Smooth muscle cell (in vitro differentiated cells): ENCODE results near the gene EIF1AD. TPM values are rescaled to one million over a fixed set of nuclear protein-coding genes. Genes with fewer than 3 reads are reported as not detected.
"Not testable (repeated sequence)": the region's sequence is repeated elsewhere in the genome, so short reads cannot be mapped to it uniquely, and the experiment has no call there.

ENCODE experiments used
- DNase-seq: peaks from one replicate; lab custom pipeline; 2025; ENCODE audit not compliant: unreplicated experiment; lab: John Stamatoyannopoulos, UW
- H2AFZ ChIP-seq: fragments of 200-600 bp; sonication (generic); 2 replicates; pipeline ENCODE4 v1.6.0; 2016; ENCODE audit warnings: antibody characterized with exemption, low read depth, mild to moderate bottlenecking
- H3F3A ChIP-seq: fragments of 200-600 bp; sonication (generic); 2 replicates; pipeline ENCODE4 v1.6.0; 2017; ENCODE audit warnings: antibody characterized with exemption, low read depth
- H3K27ac ChIP-seq: fragments of 200-600 bp; sonication (generic); 2 replicates; pipeline ENCODE4 v1.5.1; 2016; ENCODE audit warnings: low read depth, mild to moderate bottlenecking
- H3K27me3 ChIP-seq: fragments of 200-600 bp; sonication (generic); 2 replicates; pipeline ENCODE4 v1.6.1; 2016; ENCODE audit warnings: low read depth, mild to moderate bottlenecking
- H3K36me3 ChIP-seq: fragments of 200-600 bp; sonication (generic); 2 replicates; pipeline ENCODE4 v1.5.1; 2016; ENCODE audit warnings: low read depth
- H3K4me1 ChIP-seq: fragments of 200-600 bp; sonication (generic); 2 replicates; pipeline ENCODE4 v1.5.1; 2016; ENCODE audit warnings: low read depth
- H3K4me2 ChIP-seq: fragments of 200-600 bp; sonication (generic); 2 replicates; pipeline ENCODE4 v1.6.0; 2016; ENCODE audit warnings: mild to moderate bottlenecking
- H3K4me3 ChIP-seq: fragments of 200-600 bp; sonication (generic); 2 replicates; pipeline ENCODE4 v1.5.1; 2016; ENCODE audit warnings: mild to moderate bottlenecking
- H3K79me2 ChIP-seq: fragments of 200-600 bp; sonication (generic); 2 replicates; pipeline ENCODE4 v1.6.0; 2016; ENCODE audit warnings: low read depth, mild to moderate bottlenecking
- H3K9ac ChIP-seq: fragments of 200-600 bp; sonication (generic); 2 replicates; pipeline ENCODE4 v1.6.0; 2016; ENCODE audit warnings: low read depth
- H3K9me3 ChIP-seq: fragments of 200-600 bp; sonication (generic); replicated peaks from 2 replicates; pipeline ENCODE4 v1.5.1; 2016; ENCODE audit warnings: low read depth
- H4K20me1 ChIP-seq: fragments of 200-600 bp; sonication (generic); 2 replicates; pipeline ENCODE4 v1.6.0; 2016; ENCODE audit warnings: low read depth
- WGBS: methylation state at CpG from one replicate; pipeline ENCODE4 v1.1.7; 2016; ENCODE audit warnings: low lambda C conversion rate; 5-methylcytosine and 5-hydroxymethylcytosine counted together
- polyA plus RNA-seq: library from polyadenylated mRNA; unstranded; fragments of >200 nt; fragmentation: Nextera tagmentation; extraction: Ambion mirVana; gene quantifications from 2 replicates; pipeline ENCODE4 v1.2.1, GENCODE V29; 2016
- total RNA-seq: library from RNA; depleted of rRNA; stranded (reverse); fragments of >200 nt; gene quantifications from 2 replicates; pipeline ENCODE4 v1.2.3, GENCODE V29; 2014
- TF ChIP-seq, protein P1 (sequence below): fragments of 200-600 bp; sonication (generic); IDR thresholded peaks from 2 replicates; pipeline ENCODE4 v1.5.1; 2017; ENCODE audit warnings: borderline replicate concordance, mild to moderate bottlenecking, antibody characterized with exemption; ENCODE audit not compliant: insufficient read depth, poor library complexity, severe bottlenecking

The EIF1AD gene
- total and polyA plus RNA-seq, 2 experiments from 2014 or later: 29.3 TPM

DNA sequence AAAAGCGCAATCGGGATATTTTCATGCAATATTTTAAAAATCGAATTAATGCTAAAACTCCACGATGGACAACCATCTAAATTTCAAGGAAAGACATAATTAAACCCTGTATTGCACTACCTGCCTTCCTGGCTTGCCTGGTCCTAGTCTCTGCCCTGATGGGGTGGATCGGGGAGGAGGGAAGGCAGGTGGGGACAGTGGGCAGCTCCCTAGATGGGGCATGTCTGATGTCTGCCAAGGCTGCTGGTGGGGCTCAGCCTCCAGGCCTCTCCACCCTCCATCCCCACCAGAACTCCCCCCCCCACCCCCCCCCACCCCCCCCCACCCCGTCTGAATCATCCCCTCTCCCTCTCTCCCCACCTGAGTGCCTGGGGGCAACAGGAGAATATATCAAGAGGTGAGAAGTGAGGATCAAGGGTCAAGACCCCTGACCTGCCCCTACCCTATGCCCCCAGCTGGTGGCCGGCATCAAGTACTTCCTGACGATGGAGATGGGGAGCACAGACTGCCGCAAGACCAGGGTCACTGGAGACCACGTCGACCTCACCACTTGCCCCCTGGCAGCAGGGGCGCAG lies 10.5 kb upstream of the EIF1AD start:
- Histone ChIP-seq H3K36me3 (no peaks in the 10 kb centered on the region), H4K20me1 (no peaks in the 10 kb centered on the region), H3K9me3 (no peaks in the 10 kb centered on the region), H3K4me3 (no peak overlapping the region), H2AFZ (no peak overlapping the region), H3K4me1 (peaks cover 2% of the 10 kb centered on the region), H3K9ac (no peak overlapping the region), H3K27me3 (peaks cover 14% of the 10 kb centered on the region), H3K79me2 (no peaks in the 10 kb centered on the region), H3F3A (no peaks in the 10 kb centered on the region), H3K27ac (peak overlapping the region; percentile 59), H3K4me2 (peak overlapping the region; percentile 33)
- DNase-seq: no peak
- TF ChIP-seq, protein P1, sequence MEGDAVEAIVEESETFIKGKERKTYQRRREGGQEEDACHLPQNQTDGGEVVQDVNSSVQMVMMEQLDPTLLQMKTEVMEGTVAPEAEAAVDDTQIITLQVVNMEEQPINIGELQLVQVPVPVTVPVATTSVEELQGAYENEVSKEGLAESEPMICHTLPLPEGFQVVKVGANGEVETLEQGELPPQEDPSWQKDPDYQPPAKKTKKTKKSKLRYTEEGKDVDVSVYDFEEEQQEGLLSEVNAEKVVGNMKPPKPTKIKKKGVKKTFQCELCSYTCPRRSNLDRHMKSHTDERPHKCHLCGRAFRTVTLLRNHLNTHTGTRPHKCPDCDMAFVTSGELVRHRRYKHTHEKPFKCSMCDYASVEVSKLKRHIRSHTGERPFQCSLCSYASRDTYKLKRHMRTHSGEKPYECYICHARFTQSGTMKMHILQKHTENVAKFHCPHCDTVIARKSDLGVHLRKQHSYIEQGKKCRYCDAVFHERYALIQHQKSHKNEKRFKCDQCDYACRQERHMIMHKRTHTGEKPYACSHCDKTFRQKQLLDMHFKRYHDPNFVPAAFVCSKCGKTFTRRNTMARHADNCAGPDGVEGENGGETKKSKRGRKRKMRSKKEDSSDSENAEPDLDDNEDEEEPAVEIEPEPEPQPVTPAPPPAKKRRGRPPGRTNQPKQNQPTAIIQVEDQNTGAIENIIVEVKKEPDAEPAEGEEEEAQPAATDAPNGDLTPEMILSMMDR: no peak
- 68% methylated on average over 12 of the region's 12 CpGs for WGBS

DNA sequence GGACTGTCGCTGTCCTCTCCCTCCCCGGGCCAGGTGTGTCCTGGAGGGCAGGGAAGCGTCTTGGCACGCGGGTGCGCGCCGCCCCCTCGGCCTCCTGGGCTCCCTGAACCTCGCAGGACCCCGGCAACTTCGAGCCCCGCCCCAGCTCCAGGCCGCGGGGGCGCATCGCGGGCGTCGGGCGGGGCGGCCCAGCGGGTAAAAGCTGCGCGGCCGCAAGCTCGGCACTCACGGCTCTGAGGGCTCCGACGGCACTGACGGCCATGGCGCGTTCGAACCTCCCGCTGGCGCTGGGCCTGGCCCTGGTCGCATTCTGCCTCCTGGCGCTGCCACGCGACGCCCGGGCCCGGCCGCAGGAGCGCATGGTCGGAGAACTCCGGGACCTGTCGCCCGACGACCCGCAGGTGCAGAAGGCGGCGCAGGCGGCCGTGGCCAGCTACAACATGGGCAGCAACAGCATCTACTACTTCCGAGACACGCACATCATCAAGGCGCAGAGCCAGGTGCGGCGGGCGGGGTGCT lies 9.9 kb upstream of the EIF1AD start, which contains the start of gene CST6:
Gene CST6, plus strand, starts transcription at position 224 of the 519 bp plus-strand sequence. Its CDS starts 37 bp downstream, at position 261.
- no peak within 1 kb of the TSS for H2AFZ ChIP-seq
- H3K4me2 ChIP-seq: peak within 1 kb of the TSS; percentile 33
- H3K4me1 ChIP-seq: peaks cover 9% of the 10 kb centered on the region

DNA sequence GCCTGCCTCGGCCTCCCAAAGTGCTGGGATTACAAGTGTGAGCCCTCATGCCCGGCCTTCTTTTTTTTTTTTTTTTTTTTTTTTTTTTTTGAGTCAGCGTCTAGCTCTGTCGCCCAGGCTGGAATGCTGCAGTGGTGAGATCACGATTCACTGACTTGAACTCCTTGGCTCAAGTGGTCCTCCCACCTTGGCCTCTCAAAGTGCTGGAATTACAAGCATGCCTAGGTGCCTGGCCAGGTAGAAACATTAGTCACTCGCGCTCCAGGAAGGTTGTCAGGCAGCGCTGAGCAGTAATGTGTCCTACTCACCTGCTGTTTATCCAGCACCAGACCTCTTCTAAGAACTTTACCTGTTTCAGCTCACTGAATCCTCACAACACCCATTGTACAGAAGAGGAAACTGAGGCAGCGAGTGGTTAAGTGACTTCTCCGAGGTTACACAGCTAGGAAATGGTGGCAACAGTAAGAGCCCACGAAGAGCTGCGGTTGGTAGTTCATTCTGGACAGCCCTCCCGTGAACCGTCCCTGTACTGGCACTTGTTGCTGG lies 9.4 kb upstream of the EIF1AD start:
- Histone ChIP-seq H3K4me3 (no peak overlapping the region), H3K4me2 (peak overlapping the region; percentile 33), H3K9me3 (no peaks in the 10 kb centered on the region), H2AFZ (no peak overlapping the region), H3K79me2 (no peaks in the 10 kb centered on the region), H4K20me1 (no peaks in the 10 kb centered on the region), H3K9ac (no peak overlapping the region), H3K4me1 (peaks cover 12% of the 10 kb centered on the region), H3K27ac (peak overlapping the region; percentile 46), H3K36me3 (no peaks in the 10 kb centered on the region), H3K27me3 (peaks cover 14% of the 10 kb centered on the region), H3F3A (peaks cover 9% of the 10 kb centered on the region)
- DNase-seq: no peak
- TF ChIP-seq, protein P1: no peak
- WGBS: 41% methylated on average over 13 of the region's 14 CpGs

More for the DNA sequence above, 9.9 kb upstream of the EIF1AD start, which contains the start of gene CST6:
- Histone ChIP-seq H3F3A (peaks cover 5% of the 10 kb centered on the region), H3K79me2 (no peaks in the 10 kb centered on the region), H3K27me3 (peaks cover 14% of the 10 kb centered on the region), H3K36me3 (no peaks in the 10 kb centered on the region), H4K20me1 (no peaks in the 10 kb centered on the region), H3K9me3 (no peaks in the 10 kb centered on the region), H3K27ac (peak within 1 kb of the TSS; percentile 59), H3K9ac (no peak within 1 kb of the TSS), H3K4me3 (no peak within 1 kb of the TSS)
- WGBS: 25% methylated on average over 59 of the region's 61 CpGs
- TF ChIP-seq, protein P1: no peak
- no peak for DNase-seq

DNA sequence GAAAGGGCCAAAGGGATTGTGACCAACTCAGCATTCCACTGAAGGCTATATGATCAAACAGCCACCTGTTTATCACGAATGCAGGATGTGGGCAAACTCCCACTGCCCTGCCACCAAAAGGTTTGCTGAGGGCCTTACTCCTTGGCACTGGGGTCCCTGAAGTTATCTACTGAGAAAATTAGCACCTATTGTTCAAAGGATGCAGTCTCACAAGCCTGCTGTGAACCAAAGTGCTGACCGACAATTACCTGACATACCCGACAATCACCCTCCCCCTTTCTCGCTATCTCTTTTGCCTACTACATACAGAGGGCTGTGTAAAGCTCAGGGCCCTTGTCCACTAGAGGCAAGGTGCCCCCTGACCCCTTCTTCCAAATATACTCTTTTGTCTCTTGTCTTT lies 8.1 kb upstream of the EIF1AD start:
- H3K9me3 ChIP-seq: not testable (repeated sequence)

More for the DNA sequence above, 8.1 kb upstream of the EIF1AD start:
- H3K79me2 ChIP-seq, H3F3A ChIP-seq, H3K9ac ChIP-seq, H4K20me1 ChIP-seq, H3K36me3 ChIP-seq, H3K4me3 ChIP-seq, H2AFZ ChIP-seq, H3K27ac ChIP-seq, H3K4me2 ChIP-seq, DNase-seq: not testable (repeated sequence)
- Histone ChIP-seq H3K4me1 (peaks cover 12% of the 10 kb centered on the region), H3K27me3 (peaks cover 14% of the 10 kb centered on the region)
- WGBS: 89% methylated on average over 4 of the region's 4 CpGs
